Measurements from ENCODE around the gene GATA1. TPM values are rescaled to one million over a fixed set of nuclear protein-coding genes. Genes with fewer than 3 reads are reported as not detected.

The GATA1 gene
- total RNA-seq, 3 donors from 2014 or later = 0.32 TPM; not detected in 2

DNA sequence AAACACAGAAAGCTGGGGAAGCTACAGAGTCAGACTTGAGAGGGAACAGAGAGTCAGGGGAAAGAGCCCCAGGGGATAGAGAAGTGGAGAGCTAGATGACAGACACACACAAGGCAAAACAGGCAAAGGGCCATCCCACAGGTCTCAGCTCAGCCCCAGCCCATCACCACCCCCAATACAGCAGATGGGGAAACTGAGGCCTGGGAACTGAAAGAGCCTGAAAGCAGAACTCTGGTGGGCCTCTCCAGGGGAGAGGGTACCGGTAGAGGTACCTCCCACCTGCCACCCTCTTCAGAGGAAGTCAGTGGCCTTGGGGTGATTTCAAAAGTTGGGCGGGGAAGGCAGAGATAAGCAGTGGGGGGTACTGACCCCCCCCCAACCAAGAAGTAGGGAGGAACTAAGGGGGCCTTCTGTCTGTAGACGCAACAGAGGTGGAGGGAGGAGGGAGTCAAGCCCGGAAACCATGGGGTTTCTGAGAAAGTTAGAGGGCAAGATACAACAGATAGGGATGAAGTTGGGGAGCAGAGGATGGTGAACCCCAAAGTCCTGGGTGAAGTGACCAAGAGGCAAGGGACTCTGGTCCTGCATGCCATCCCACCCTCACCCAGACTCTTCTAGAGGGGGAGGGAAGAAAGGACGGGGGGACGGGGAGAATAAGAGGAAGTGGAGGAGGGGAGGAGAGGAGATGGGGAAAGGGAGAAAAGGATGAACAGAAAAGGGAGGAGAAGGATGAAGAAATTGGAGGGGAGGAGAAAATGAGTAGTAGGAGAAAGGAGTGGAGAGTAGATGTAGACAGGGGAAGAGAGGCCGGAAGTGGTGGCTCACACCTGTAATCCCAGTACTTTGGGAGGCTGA, 3.2 kb downstream of the GATA1 start:
- Histone ChIP-seq H3K9me3 (no peaks in the 10 kb centered on the region), H3K36me3 (ENCODE audit: low read depth) (no peaks in the 10 kb centered on the region), H3K4me3 (no peak overlapping the region), H3K4me1 (ENCODE audit: low read depth) (no peaks in the 10 kb centered on the region)
- intact Hi-C loops (cut with DNase I, micrococcal nuclease) = no loop called here
- ATAC-seq = no peak
- TF ChIP-seq, protein P1, sequence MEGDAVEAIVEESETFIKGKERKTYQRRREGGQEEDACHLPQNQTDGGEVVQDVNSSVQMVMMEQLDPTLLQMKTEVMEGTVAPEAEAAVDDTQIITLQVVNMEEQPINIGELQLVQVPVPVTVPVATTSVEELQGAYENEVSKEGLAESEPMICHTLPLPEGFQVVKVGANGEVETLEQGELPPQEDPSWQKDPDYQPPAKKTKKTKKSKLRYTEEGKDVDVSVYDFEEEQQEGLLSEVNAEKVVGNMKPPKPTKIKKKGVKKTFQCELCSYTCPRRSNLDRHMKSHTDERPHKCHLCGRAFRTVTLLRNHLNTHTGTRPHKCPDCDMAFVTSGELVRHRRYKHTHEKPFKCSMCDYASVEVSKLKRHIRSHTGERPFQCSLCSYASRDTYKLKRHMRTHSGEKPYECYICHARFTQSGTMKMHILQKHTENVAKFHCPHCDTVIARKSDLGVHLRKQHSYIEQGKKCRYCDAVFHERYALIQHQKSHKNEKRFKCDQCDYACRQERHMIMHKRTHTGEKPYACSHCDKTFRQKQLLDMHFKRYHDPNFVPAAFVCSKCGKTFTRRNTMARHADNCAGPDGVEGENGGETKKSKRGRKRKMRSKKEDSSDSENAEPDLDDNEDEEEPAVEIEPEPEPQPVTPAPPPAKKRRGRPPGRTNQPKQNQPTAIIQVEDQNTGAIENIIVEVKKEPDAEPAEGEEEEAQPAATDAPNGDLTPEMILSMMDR (IDR thresholded peaks at IDR 0.05) = no peak
- DNase-seq = no peak

DNA sequence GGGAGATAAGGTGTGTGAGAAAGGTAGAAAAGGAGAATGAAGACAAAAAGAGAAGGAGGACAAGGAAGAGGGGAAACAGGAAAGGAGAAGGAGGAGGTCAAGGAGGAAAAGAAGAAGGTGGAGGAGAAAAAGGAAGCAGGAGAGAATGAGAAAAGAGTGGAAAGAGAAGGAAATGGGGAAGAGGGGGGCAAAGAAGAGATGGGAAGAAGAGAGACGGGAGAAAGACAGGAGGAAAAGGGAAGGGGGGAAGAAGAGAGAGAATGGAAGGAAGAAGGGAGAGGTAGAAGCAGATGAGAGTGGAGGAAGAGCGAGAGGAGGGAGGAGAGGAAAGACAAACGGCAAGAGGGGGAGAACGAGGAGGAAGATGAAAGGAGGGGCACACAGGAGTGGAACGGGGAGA, 4.1 kb downstream of the GATA1 start:
- Histone ChIP-seq H3K4me3 (no peak overlapping the region), H3K36me3 (ENCODE audit: low read depth) (no peaks in the 10 kb centered on the region), H3K9me3 (no peaks in the 10 kb centered on the region), H3K4me1 (ENCODE audit: low read depth) (no peaks in the 10 kb centered on the region)
- no peak for ATAC-seq
- TF ChIP-seq, protein P1 (IDR thresholded peaks at IDR 0.05) = no peak
- intact Hi-C loops (cut with DNase I, micrococcal nuclease) = no loop called here
- DNase-seq = no peak

DNA sequence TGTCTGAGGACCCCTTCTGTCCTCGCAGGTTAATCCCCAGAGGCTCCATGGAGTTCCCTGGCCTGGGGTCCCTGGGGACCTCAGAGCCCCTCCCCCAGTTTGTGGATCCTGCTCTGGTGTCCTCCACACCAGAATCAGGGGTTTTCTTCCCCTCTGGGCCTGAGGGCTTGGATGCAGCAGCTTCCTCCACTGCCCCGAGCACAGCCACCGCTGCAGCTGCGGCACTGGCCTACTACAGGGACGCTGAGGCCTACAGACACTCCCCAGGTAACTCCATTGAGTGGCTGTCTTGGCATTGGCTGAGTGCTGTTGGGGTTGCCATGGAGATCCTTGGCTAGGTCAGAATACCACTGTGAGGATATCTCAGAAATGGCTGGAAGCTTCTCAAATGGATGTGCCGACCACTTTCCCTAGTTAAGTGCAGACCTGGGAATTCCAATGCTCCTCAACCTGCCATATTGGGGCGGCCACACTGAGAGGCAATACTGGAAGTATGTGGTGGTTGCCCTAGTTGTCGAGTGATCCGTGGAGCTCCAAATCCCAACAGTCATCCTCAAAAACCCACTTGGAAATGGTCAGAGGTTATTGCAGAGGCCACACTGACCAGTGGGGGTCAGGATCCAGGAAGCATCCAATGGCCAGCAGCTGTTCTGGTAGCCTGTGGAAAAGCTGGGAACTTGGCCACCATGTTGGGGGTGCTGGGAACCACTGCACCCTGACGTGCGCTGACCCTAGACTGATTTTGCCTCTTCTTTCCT, 4.9 kb downstream of the GATA1 start:
- no peaks in the 10 kb centered on the region for H3K4me1 ChIP-seq (ENCODE audit: low read depth)
- DNase-seq (no peak), ATAC-seq (no peak)
- no peak overlapping the region for H3K4me3 ChIP-seq
- TF ChIP-seq, protein P1 (IDR thresholded peaks at IDR 0.05) = no peak
- H3K36me3 ChIP-seq (ENCODE audit: low read depth) = no peaks in the 10 kb centered on the region
- no peaks in the 10 kb centered on the region for H3K9me3 ChIP-seq
- intact Hi-C loops (cut with DNase I, micrococcal nuclease) = no loop called here

DNA sequence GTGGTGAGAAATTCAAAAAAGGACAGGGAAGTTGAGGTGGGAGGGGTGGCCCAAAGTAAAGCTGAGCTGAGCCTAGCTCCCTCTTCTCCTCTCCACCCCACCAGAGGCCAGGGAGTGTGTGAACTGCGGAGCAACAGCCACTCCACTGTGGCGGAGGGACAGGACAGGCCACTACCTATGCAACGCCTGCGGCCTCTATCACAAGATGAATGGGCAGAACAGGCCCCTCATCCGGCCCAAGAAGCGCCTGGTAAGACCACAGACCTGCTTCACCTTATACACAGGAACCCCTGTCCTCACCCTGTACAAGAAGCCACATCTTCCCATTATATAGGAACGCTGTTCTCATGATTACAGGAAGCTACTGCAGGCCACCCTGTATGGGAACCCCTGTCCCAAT, 5.8 kb downstream of the GATA1 start:
- DNase-seq (no peak), ATAC-seq (no peak)
- Histone ChIP-seq H3K4me1 (ENCODE audit: low read depth) (no peaks in the 10 kb centered on the region), H3K36me3 (ENCODE audit: low read depth) (no peaks in the 10 kb centered on the region), H3K4me3 (no peak overlapping the region), H3K9me3 (no peaks in the 10 kb centered on the region)
- TF ChIP-seq, protein P1 (IDR thresholded peaks at IDR 0.05) = no peak
- intact Hi-C loops (cut with DNase I, micrococcal nuclease) = no loop called here

DNA sequence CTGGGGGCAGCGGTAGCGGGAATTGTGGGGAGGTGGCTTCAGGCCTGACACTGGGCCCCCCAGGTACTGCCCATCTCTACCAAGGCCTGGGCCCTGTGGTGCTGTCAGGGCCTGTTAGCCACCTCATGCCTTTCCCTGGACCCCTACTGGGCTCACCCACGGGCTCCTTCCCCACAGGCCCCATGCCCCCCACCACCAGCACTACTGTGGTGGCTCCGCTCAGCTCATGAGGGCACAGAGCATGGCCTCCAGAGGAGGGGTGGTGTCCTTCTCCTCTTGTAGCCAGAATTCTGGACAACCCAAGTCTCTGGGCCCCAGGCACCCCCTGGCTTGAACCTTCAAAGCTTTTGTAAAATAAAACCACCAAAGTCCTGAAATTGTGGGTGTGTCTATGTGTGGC, 7.5 kb downstream of the GATA1 start:
- no peaks in the 10 kb centered on the region for H3K4me1 ChIP-seq (ENCODE audit: low read depth)
- intact Hi-C loops (cut with DNase I, micrococcal nuclease) = no loop called here
- TF ChIP-seq, protein P1 (IDR thresholded peaks at IDR 0.05) = no peak
- H3K36me3 ChIP-seq (ENCODE audit: low read depth) = no peaks in the 10 kb centered on the region
- ATAC-seq = no peak
- no peaks in the 10 kb centered on the region for H3K9me3 ChIP-seq
- H3K4me3 ChIP-seq = no peak overlapping the region
- DNase-seq = no peak
